GM12878 (cell line): ENCODE measurements around the gene SETD5. TPM values are rescaled to one million over a fixed set of nuclear protein-coding genes. Genes with fewer than 3 reads are reported as not detected.

ENCODE experiments used
- ATAC-seq: fragments of 200-7000 bp; cut with Tn5 transposase; 3 replicates; pipeline ENCODE4 v1.9.1; 2020; ENCODE audit warnings: mild to moderate bottlenecking, moderate library complexity
- BruUV-seq: library from RNA; stranded (reverse); fragments of 400-500 nt; replicated peaks from 2 replicates; lab custom pipeline; 2021; lab: Mats Ljungman, UMichigan
- CTCF ChIA-PET: fragments of 300-600 bp; sonication (Branson Sonifier 250); formaldehyde crosslinking; extraction: SDS; loops from one replicate; lab custom pipeline; 2021; ENCODE audit warnings: inconsistent platforms; lab: Yijun Ruan, JAX
- POLR2A ChIA-PET: fragments of 350-600 bp; formaldehyde crosslinking; extraction: SDS; loops from one replicate; lab custom pipeline; 2021; ENCODE audit warnings: inconsistent platforms; lab: Charles Lee
- RAD21 ChIA-PET: fragments of 300-600 bp; sonication (Branson Sonifier 250); formaldehyde crosslinking; loops from one replicate; lab custom pipeline; 2023; ENCODE audit warnings: antibody characterized with exemption; ENCODE audit not compliant: unreplicated experiment; lab: Charles Lee
- SMC1A ChIA-PET: fragments of 300-600 bp; sonication (Branson Sonifier 250); formaldehyde crosslinking; loops from one replicate; lab custom pipeline; 2023; ENCODE audit not compliant: unreplicated experiment, uncharacterized antibody; lab: Charles Lee
- DNase-seq: peaks from one replicate; pipeline ENCODE4 v3.0.0-alpha.2; 2011; ENCODE audit warnings: low read depth, low spot score
- FAIRE-seq: peaks from 3 replicates; lab custom pipeline; 2011; peaks lifted over from hg19 to GRCh38; lab: Jason Lieb, UNC
- H2AFZ ChIP-seq: 2 replicates; pipeline ENCODE4 v1.6.0; 2011; ENCODE audit warnings: low read depth, low read length, control low read depth; ENCODE audit not compliant: control insufficient read depth
- H3K27ac ChIP-seq: 2 replicates; pipeline ENCODE4 v1.5.1; 2011; ENCODE audit warnings: control low read depth; ENCODE audit not compliant: control insufficient read depth, insufficient read depth
- H3K27me3 ChIP-seq, 2 experiments: replicated peaks in 1 of 2; 2 replicates each; pipeline versions ENCODE4 v1.6.0 to v1.6.1; 2011; ENCODE audit warnings: low read length in 1 of 2; ENCODE audit not compliant: control insufficient read depth in 2 of 2, insufficient read depth in 2 of 2
- H3K36me3 ChIP-seq, 2 experiments: 2 replicates each; pipeline ENCODE4 v1.5.1; 2011; ENCODE audit warnings: low read length in 1 of 2; ENCODE audit not compliant: control insufficient read depth in 2 of 2, insufficient read depth in 2 of 2
- H3K4me1 ChIP-seq: 2 replicates; pipeline ENCODE4 v1.6.1; 2011; ENCODE audit warnings: mild to moderate bottlenecking, low read length, moderate library complexity, mixed read lengths; ENCODE audit not compliant: control insufficient read depth, insufficient read depth
- H3K4me2 ChIP-seq: 2 replicates; pipeline ENCODE4 v1.6.0; 2011; ENCODE audit warnings: control low read depth; ENCODE audit not compliant: control insufficient read depth, insufficient read depth
- H3K4me3 ChIP-seq: fragments of 200-600 bp; sonication (generic); 2 replicates; pipeline ENCODE4 v1.5.1; 2016
- H3K79me2 ChIP-seq: 2 replicates; pipeline ENCODE4 v1.6.0; 2011; ENCODE audit warnings: low read length; ENCODE audit not compliant: control insufficient read depth, insufficient read depth
- H3K9ac ChIP-seq: 2 replicates; pipeline ENCODE4 v1.8.0; 2011; ENCODE audit warnings: low read length, control low read depth, mixed read lengths; ENCODE audit not compliant: control insufficient read depth, insufficient read depth
- H3K9me3 ChIP-seq: replicated peaks from 3 replicates; pipeline ENCODE4 v1.5.1; 2011; ENCODE audit warnings: mild to moderate bottlenecking, low read length; ENCODE audit not compliant: control insufficient read depth, insufficient read depth
- H4K20me1 ChIP-seq: 2 replicates; pipeline ENCODE4 v1.6.0; 2011; ENCODE audit not compliant: control insufficient read depth, insufficient read depth
- BHLHE40 ChIP-seq, 2 experiments: fragments of 450-650 bp in 1 of 2; IDR thresholded peaks; 2 replicates each; pipeline ENCODE4 v1.6.1; 2011 to 2017; ENCODE audit warnings: low read depth in 2 of 2, borderline replicate concordance in 1 of 2, improper control_type of control experiment in 1 of 2, low read length in 1 of 2, mild to moderate bottlenecking in 1 of 2
- IKZF1 ChIP-seq: fragments of 450-650 bp; conservative IDR thresholded peaks from 2 replicates; pipeline ENCODE4 v1.6.1; 2017; ENCODE audit warnings: antibody characterized with exemption, mild to moderate bottlenecking
- MEF2B ChIP-seq: fragments of 450-650 bp; IDR thresholded peaks from 2 replicates; pipeline ENCODE4 v1.6.1; 2018; ENCODE audit warnings: mild to moderate bottlenecking, moderate library complexity; ENCODE audit not compliant: partially characterized antibody, poor library complexity, severe bottlenecking
- NFYB ChIP-seq: IDR thresholded peaks from 2 replicates; pipeline ENCODE4 v1.6.1; 2011; ENCODE audit warnings: low read depth, mild to moderate bottlenecking, low read length, improper control_type of control experiment, moderate library complexity; ENCODE audit not compliant: insufficient read depth
- SMAD1 ChIP-seq: fragments of 450-650 bp; IDR thresholded peaks from 2 replicates; pipeline ENCODE4 v1.6.1; 2018; ENCODE audit warnings: mild to moderate bottlenecking, low read depth; ENCODE audit not compliant: partially characterized antibody
- TCF3 ChIP-seq: IDR thresholded peaks from 2 replicates; pipeline ENCODE4 v1.6.1; 2012; ENCODE audit warnings: low read depth, mild to moderate bottlenecking, low read length, borderline replicate concordance; ENCODE audit not compliant: insufficient read depth
- ZBED1 ChIP-seq: IDR thresholded peaks from 2 replicates; pipeline ENCODE4 v1.6.1; 2016; ENCODE audit warnings: borderline replicate concordance
- ZSCAN29 ChIP-seq: fragments of 450-650 bp; IDR thresholded peaks from 2 replicates; pipeline ENCODE4 v1.6.1; 2017; ENCODE audit warnings: mild to moderate bottlenecking, moderate library complexity
- WGBS: methylation state at CpG from one replicate; pipeline ENCODE4 v1.1.6; 2016; ENCODE audit warnings: low lambda C conversion rate; ENCODE audit not compliant: insufficient replicate concordance, insufficient coverage; ENCODE audit errors: missing lambda C conversion rate; 5-methylcytosine and 5-hydroxymethylcytosine counted together
- in situ Hi-C: fragments of 300-500 bp; cut with MboI; formaldehyde crosslinking; loops from 9 replicates; pipeline ENCODE4 v1.14.3; 2018; ENCODE audit warnings: mixed read lengths
- intact Hi-C: fragments of 100-400 bp; cut with micrococcal nuclease; formaldehyde crosslinking; loops from one replicate; pipeline ENCODE4 v1.14.2; 2022; ENCODE audit not compliant: unreplicated experiment
- polyA plus RNA-seq, 11 experiments: library from polyadenylated mRNA; depleted of rRNA in 4 of 11; unstranded in 6 of 11; stranded (reverse) in 5 of 11; fragments of >200 nt; fragmentation: Nextera tagmentation in 4 of 11; fragmentation: Illumina TruSeq in 1 of 11; extraction: Ambion mirVana in 4 of 11; extraction: Trizol in 1 of 11; gene quantifications; 1 replicate in 1 of 11; 2 replicates in 10 of 11; pipeline versions ENCODE4 v1.2.1 to v1.2.3, GENCODE V29; 2011 to 2016; ENCODE audit warnings: inconsistent platforms in 2 of 11, missing spikeins in 2 of 11, low read depth in 1 of 11
- total RNA-seq, 4 experiments: library from RNA; depleted of rRNA in 3 of 4; stranded (reverse); fragments of >200 nt in 3 of 4; fragmentation: Illumina TruSeq in 1 of 4; extraction: Trizol in 1 of 4; gene quantifications; 2 replicates each; pipeline versions ENCODE4 v1.2.1 to v1.2.3, GENCODE V29; 2013 to 2021
- TF ChIP-seq, protein P1 (sequence below): fragments of 450-650 bp; IDR thresholded peaks from 2 replicates; pipeline ENCODE4 v1.6.1; 2017; ENCODE audit warnings: mild to moderate bottlenecking, low read depth, inconsistent platforms; ENCODE audit not compliant: poor library complexity, severe bottlenecking
- TF ChIP-seq, protein P2 (sequence below): fragments of 450-650 bp; IDR thresholded peaks from 2 replicates; pipeline ENCODE4 v1.6.1; 2017; ENCODE audit warnings: mild to moderate bottlenecking, moderate library complexity
- TF ChIP-seq, protein P3 (sequence below): IDR thresholded peaks from 2 replicates; pipeline ENCODE4 v1.6.1; 2011; ENCODE audit warnings: mild to moderate bottlenecking, low read depth, low read length, moderate library complexity; ENCODE audit not compliant: insufficient replicate concordance

SETD5 gene
- total and polyA plus RNA-seq, 10 of the 15 experiments (the other 5 are each of a cell fraction or from before 2014, with no cell fraction given) = 8.2 to 94.0 (median 55.4) TPM

DNA sequence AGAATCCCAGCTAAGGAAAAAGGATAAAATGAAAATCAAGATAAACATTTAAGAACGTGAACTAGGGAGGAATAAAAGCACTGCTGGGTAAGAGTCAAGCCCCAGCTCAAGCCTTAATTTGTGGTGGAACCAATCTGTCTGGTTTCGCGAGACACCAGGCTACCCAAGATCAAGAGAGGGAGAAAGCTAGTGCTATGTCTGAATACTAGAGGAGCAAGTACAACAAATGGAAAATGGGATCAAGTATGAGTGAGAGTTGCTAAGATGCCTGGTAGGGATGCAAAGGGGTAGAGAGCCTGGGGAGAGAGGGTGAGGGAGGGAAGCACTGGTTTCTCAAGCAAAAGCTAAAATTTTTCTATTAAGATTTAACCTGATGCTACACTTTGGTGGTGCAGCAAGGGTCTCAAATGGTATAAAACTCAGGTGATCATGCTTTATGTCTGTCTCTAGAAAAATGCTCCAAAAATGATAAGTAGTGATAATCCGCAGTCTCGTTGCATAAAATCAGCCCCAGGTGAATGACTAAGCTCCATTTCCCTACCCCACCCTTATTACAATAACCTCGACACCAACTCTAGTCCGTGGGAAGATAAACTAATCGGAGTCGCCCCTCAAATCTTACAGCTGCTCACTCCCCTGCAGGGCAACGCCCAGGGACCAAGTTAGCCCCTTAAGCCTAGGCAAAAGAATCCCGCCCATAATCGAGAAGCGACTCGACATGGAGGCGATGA is 1.7 kb upstream of the SETD5 start (continued):
- TF ChIP-seq SMAD1 = peak; percentile 41
- TF ChIP-seq BHLHE40 (IDR thresholded peaks at IDR 0.05; ENCODE audit: borderline replicate concordance in 1 of 2, low read depth in 2 of 2, low read length in 1 of 2) = peak in 1 of 2 experiments; percentile 26; a peak in 2 of 4 replicates
- TF ChIP-seq, protein P1, sequence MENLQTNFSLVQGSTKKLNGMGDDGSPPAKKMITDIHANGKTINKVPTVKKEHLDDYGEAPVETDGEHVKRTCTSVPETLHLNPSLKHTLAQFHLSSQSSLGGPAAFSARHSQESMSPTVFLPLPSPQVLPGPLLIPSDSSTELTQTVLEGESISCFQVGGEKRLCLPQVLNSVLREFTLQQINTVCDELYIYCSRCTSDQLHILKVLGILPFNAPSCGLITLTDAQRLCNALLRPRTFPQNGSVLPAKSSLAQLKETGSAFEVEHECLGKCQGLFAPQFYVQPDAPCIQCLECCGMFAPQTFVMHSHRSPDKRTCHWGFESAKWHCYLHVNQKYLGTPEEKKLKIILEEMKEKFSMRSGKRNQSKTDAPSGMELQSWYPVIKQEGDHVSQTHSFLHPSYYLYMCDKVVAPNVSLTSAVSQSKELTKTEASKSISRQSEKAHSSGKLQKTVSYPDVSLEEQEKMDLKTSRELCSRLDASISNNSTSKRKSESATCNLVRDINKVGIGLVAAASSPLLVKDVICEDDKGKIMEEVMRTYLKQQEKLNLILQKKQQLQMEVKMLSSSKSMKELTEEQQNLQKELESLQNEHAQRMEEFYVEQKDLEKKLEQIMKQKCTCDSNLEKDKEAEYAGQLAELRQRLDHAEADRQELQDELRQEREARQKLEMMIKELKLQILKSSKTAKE = peak; percentile 9

DNA sequence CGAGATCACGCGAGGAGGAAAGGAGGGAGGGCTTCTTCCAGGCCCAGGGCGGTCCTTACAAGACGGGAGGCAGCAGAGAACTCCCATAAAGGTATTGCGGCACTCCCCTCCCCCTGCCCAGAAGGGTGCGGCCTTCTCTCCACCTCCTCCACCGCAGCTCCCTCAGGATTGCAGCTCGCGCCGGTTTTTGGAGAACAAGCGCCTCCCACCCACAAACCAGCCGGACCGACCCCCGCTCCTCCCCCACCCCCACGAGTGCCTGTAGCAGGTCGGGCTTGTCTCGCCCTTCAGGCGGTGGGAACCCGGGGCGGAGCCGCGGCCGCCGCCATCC is 1.1 kb upstream of the SETD5 start:
- intact Hi-C loops = loop anchor here (1.0 kb wide), 1 partner anchor 33 kb away; the partner anchor contains the start of gene THUMPD3
- in situ Hi-C loops = no loop called here
- Histone ChIP-seq H3K27me3 (no peaks in the 10 kb centered on the region), H3K36me3 (peaks cover 2 to 31% of the 10 kb centered on the region in 2 experiments), H3K27ac (peak overlapping the region; percentile 93), H3K4me3 (peak overlapping the region; percentile 77), H3K79me2 (peaks cover 91% of the 10 kb centered on the region), H3K4me1 (peaks cover 8% of the 10 kb centered on the region; the same call in 1 of the 2 replicates), H3K9ac (peak overlapping the region; percentile 91), H4K20me1 (peaks cover 3% of the 10 kb centered on the region), H2AFZ (peak overlapping the region; percentile 19; the same call in 1 of the 2 replicates), H3K4me2 (peak overlapping the region; percentile 89; the same call in 1 of the 2 replicates), H3K9me3 (no peaks in the 10 kb centered on the region)
- ChIA-PET SMC1A (interaction anchor here (1.2 to 5.3 kb wide), 13 partner anchors 7 to 51 kb away, joined by 3 to 43 read pairs (median 5); partner anchors contain the start of gene THUMPD3), CTCF (interaction anchor here (1.1 to 3.4 kb wide), 6 partner anchors 8 to 107 kb away, joined by 3 to 21 read pairs (median 6); partner anchors contain the start of gene THUMPD3), POLR2A (interaction anchor here (0.7 to 4.8 kb wide), 18 partner anchors 7 to 397 kb away, joined by 3 to 47 read pairs (median 5); partner anchors contain the start of genes ARPC4, TADA3 and THUMPD3), RAD21 (interaction anchor here (0.9 to 3.5 kb wide), 9 partner anchors 8 to 253 kb away, joined by 3 to 20 read pairs (median 4); partner anchors contain the start of genes MTMR14 and THUMPD3)
- ATAC-seq (peak; percentile 56), FAIRE-seq (peak; percentile 23), DNase-seq (peak; percentile 72)
- under 1% methylated on average over 17 of the region's 25 CpGs for WGBS
- no TSS peak for BruUV-seq
- peak; percentile 71; the same call in 1 of the 2 replicates for TF ChIP-seq ZSCAN29
- TF ChIP-seq, protein P2, sequence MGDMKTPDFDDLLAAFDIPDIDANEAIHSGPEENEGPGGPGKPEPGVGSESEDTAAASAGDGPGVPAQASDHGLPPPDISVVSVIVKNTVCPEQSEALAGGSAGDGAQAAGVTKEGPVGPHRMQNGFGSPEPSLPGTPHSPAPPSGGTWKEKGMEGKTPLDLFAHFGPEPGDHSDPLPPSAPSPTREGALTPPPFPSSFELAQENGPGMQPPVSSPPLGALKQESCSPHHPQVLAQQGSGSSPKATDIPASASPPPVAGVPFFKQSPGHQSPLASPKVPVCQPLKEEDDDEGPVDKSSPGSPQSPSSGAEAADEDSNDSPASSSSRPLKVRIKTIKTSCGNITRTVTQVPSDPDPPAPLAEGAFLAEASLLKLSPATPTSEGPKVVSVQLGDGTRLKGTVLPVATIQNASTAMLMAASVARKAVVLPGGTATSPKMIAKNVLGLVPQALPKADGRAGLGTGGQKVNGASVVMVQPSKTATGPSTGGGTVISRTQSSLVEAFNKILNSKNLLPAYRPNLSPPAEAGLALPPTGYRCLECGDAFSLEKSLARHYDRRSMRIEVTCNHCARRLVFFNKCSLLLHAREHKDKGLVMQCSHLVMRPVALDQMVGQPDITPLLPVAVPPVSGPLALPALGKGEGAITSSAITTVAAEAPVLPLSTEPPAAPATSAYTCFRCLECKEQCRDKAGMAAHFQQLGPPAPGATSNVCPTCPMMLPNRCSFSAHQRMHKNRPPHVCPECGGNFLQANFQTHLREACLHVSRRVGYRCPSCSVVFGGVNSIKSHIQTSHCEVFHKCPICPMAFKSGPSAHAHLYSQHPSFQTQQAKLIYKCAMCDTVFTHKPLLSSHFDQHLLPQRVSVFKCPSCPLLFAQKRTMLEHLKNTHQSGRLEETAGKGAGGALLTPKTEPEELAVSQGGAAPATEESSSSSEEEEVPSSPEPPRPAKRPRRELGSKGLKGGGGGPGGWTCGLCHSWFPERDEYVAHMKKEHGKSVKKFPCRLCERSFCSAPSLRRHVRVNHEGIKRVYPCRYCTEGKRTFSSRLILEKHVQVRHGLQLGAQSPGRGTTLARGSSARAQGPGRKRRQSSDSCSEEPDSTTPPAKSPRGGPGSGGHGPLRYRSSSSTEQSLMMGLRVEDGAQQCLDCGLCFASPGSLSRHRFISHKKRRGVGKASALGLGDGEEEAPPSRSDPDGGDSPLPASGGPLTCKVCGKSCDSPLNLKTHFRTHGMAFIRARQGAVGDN = no peak
- no peak for TF ChIP-seq NFYB
- TF ChIP-seq, protein P3, sequence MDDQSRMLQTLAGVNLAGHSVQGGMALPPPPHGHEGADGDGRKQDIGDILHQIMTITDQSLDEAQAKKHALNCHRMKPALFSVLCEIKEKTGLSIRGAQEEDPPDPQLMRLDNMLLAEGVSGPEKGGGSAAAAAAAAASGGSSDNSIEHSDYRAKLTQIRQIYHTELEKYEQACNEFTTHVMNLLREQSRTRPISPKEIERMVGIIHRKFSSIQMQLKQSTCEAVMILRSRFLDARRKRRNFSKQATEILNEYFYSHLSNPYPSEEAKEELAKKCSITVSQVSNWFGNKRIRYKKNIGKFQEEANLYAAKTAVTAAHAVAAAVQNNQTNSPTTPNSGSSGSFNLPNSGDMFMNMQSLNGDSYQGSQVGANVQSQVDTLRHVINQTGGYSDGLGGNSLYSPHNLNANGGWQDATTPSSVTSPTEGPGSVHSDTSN = peak; percentile 2
- 0 out of 2 replicates have a peak, but pooled peaks have one; percentile 27 for TF ChIP-seq TCF3
- TF ChIP-seq IKZF1 = peak; percentile 68
- no peak for TF ChIP-seq ZBED1
- peak; percentile 37 for TF ChIP-seq MEF2B
